Measurements from ENCODE around the gene TMEM30A. TPM values are rescaled to one million over a fixed set of nuclear protein-coding genes. Genes with fewer than 3 reads are reported as not detected.

Gene TMEM30A
- total RNA-seq, 3 donors from 2014 or later, result 79.6 to 84.2 (median 79.7) TPM

DNA sequence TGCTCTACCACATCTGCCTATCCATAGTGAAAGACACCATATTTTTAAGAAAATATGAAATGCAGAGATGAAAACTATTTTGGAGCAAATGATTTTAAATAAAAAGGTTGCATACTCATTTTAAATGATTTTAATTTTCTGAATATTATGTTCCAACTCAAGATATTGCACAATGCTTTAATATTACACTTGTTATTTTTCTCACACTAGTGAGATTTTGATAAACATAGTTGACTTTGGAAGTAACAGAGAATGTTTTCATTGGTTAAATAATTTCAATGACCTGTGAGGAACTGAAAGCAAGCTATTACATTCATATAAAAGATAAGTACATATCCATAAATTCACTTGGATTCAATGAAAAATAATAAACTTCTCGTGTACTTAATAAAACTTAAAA is 7.2 kb upstream of the TMEM30A start:
- TF ChIP-seq POLR2A (IDR thresholded peaks at IDR 0.05) (no peak), POLR2AphosphoS5 (IDR thresholded peaks at IDR 0.05) (no peak)
- TF ChIP-seq, protein P1, sequence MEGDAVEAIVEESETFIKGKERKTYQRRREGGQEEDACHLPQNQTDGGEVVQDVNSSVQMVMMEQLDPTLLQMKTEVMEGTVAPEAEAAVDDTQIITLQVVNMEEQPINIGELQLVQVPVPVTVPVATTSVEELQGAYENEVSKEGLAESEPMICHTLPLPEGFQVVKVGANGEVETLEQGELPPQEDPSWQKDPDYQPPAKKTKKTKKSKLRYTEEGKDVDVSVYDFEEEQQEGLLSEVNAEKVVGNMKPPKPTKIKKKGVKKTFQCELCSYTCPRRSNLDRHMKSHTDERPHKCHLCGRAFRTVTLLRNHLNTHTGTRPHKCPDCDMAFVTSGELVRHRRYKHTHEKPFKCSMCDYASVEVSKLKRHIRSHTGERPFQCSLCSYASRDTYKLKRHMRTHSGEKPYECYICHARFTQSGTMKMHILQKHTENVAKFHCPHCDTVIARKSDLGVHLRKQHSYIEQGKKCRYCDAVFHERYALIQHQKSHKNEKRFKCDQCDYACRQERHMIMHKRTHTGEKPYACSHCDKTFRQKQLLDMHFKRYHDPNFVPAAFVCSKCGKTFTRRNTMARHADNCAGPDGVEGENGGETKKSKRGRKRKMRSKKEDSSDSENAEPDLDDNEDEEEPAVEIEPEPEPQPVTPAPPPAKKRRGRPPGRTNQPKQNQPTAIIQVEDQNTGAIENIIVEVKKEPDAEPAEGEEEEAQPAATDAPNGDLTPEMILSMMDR (IDR thresholded peaks at IDR 0.05), result no peak
- intact Hi-C loops (cut with DNase I; ENCODE audit: low total_unique reads), result no loop called here
- Histone ChIP-seq H3K4me3 (no peak overlapping the region), H3K9me3 (no peaks in the 10 kb centered on the region), H3K27me3 (no peaks in the 10 kb centered on the region), H3K27ac (no peak overlapping the region), H3K36me3 (no peaks in the 10 kb centered on the region), H3K4me1 (no peaks in the 10 kb centered on the region)
- DNase-seq (ENCODE audit: low spot score in 2 of 2), result no peak

DNA sequence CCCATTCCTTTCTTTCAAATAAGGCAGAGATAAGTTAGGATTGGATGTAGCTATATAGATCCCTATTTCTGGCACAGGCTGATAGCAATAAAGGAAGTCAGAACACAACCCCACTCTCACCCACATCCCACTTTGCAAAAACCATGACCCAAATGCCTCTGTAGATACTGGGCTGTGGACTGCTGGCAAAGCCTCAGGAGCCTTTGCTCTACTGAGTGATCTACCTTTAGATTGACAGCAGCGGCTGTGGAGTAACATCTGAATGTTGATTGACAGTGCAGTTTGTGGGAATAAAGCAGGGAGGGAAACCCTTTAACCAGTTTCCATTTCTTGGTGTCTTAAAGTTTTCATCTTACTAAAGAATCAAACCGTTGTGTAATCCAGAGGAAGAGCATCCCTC is 6.7 kb upstream of the TMEM30A start:
- TF ChIP-seq POLR2A (IDR thresholded peaks at IDR 0.05) (no peak), POLR2AphosphoS5 (IDR thresholded peaks at IDR 0.05) (no peak)
- intact Hi-C loops (cut with DNase I; ENCODE audit: low total_unique reads), result no loop called here
- Histone ChIP-seq H3K9me3 (no peaks in the 10 kb centered on the region), H3K4me3 (no peak overlapping the region), H3K27ac (no peak overlapping the region), H3K4me1 (peaks cover 0 to 1% of the 10 kb centered on the region in 2 donors), H3K27me3 (no peaks in the 10 kb centered on the region), H3K36me3 (no peaks in the 10 kb centered on the region)
- no peak for DNase-seq (ENCODE audit: low spot score in 2 of 2)

GRCh38 chr6:75290136-75290945 is 5.7 kb upstream of the TMEM30A start:
- Histone ChIP-seq H3K36me3 (no peaks in the 10 kb centered on the region), H3K9me3 (no peaks in the 10 kb centered on the region), H3K4me1 (peaks cover 0 to 10% of the 10 kb centered on the region in 2 donors), H3K27me3 (no peaks in the 10 kb centered on the region), H3K27ac (peak overlapping the region in 1 of 2 donors; percentile 2), H3K4me3 (no peak overlapping the region)
- DNase-seq (ENCODE audit: low spot score in 2 of 2), result no peak
- intact Hi-C loops (cut with DNase I; ENCODE audit: low total_unique reads), result no loop called here
- TF ChIP-seq POLR2A (IDR thresholded peaks at IDR 0.05), result no peak
- TF ChIP-seq, protein P1 (IDR thresholded peaks at IDR 0.05), result no peak
- no peak for TF ChIP-seq POLR2AphosphoS5 (IDR thresholded peaks at IDR 0.05)

DNA sequence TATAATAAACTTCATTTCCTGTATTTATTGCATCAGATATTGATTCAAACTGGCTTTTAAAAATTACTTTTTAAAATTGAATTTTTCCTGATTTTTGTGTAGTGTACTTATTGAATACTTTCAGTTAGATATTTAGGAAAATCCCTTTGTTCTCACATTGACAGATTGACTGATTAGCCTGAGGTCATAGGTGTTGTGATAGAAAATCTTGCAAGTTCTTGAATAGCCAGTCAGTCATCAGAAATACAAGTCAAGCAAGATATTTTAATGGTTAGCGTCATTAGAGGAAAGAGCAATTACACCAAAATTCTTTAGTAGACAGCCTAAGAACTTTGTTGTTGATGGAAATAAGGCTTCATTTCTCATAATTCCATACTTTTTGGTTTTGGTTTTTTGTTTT is 3.4 kb upstream of the TMEM30A start:
- no peak for TF ChIP-seq POLR2A (IDR thresholded peaks at IDR 0.05)
- TF ChIP-seq, protein P1 (IDR thresholded peaks at IDR 0.05), result no peak
- TF ChIP-seq POLR2AphosphoS5 (IDR thresholded peaks at IDR 0.05), result no peak
- Histone ChIP-seq H3K4me1 (peaks cover 0 to 10% of the 10 kb centered on the region in 2 donors), H3K36me3 (no peaks in the 10 kb centered on the region), H3K4me3 (no peak overlapping the region), H3K9me3 (no peaks in the 10 kb centered on the region), H3K27me3 (no peaks in the 10 kb centered on the region), H3K27ac (no peak overlapping the region)
- intact Hi-C loops (cut with DNase I; ENCODE audit: low total_unique reads), result no loop called here
- no peak for DNase-seq (ENCODE audit: low spot score in 2 of 2)

DNA sequence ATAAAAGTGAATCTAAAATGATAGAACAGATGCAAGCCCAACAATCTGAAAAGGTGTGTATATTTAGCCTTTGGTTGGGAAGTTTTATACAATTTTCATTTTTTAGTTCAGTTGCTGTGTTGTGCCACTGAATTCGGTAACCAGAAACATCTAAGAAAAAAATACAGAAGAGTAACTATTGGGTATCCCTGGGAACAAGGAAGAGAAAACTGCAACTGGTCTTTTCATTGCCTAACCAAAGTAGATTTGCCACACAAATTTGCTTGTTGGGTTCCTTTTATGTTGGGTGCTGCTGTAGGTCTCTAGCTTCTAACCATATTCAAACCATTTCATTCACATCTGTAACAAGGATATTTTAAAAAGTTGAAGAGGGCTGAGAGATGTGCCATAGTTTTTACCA is 2.8 kb upstream of the TMEM30A start:
- Histone ChIP-seq H3K27ac (no peak overlapping the region), H3K9me3 (no peaks in the 10 kb centered on the region), H3K27me3 (no peaks in the 10 kb centered on the region), H3K4me1 (peaks cover 0 to 16% of the 10 kb centered on the region in 2 donors), H3K4me3 (no peak overlapping the region), H3K36me3 (no peaks in the 10 kb centered on the region)
- TF ChIP-seq, protein P1 (IDR thresholded peaks at IDR 0.05), result no peak
- no peak for TF ChIP-seq POLR2A (IDR thresholded peaks at IDR 0.05)
- intact Hi-C loops (cut with DNase I; ENCODE audit: low total_unique reads), result no loop called here
- DNase-seq (ENCODE audit: low spot score in 2 of 2), result no peak
